ENCODE measurements around the gene PWWP2B. TPM values are rescaled to one million over a fixed set of nuclear protein-coding genes. Genes with fewer than 3 reads are reported as not detected.

Gene PWWP2B
- total RNA-seq, 1 donor from 2014 or later = 12.9 TPM

- Mint-ChIP-seq H3K4me1 (ENCODE audit: unreplicated experiment) (peaks cover 8% of the 10 kb centered on the region), H3K27ac (ENCODE audit: unreplicated experiment) (no peak overlapping the region), H3K9me3 (ENCODE audit: unreplicated experiment) (no peaks in the 10 kb centered on the region), H3K4me3 (ENCODE audit: unreplicated experiment) (no peak overlapping the region), H3K27me3 (ENCODE audit: unreplicated experiment) (no peaks in the 10 kb centered on the region), H3K36me3 (ENCODE audit: unreplicated experiment) (peaks cover 11% of the 10 kb centered on the region)
- no peak for DNase-seq (ENCODE audit: extremely low spot score, unreplicated experiment)
- no peak for TF ChIP-seq CTCF (IDR thresholded peaks at IDR 0.05)
Observed at GRCh38 chr10:132382231-132382922, 14.6 kb upstream of the PWWP2B start.

GRCh38 chr10:132383101-132383500 is 13.9 kb upstream of the PWWP2B start:
- Mint-ChIP-seq H3K27me3 (ENCODE audit: unreplicated experiment) (no peaks in the 10 kb centered on the region), H3K27ac (ENCODE audit: unreplicated experiment) (no peak overlapping the region), H3K4me3 (ENCODE audit: unreplicated experiment) (no peak overlapping the region), H3K4me1 (ENCODE audit: unreplicated experiment) (peaks cover 13% of the 10 kb centered on the region), H3K36me3 (ENCODE audit: unreplicated experiment) (peaks cover 11% of the 10 kb centered on the region), H3K9me3 (ENCODE audit: unreplicated experiment) (no peaks in the 10 kb centered on the region)
- TF ChIP-seq CTCF (IDR thresholded peaks at IDR 0.05) = no peak
- no peak for DNase-seq (ENCODE audit: extremely low spot score, unreplicated experiment)

GRCh38 chr10:132383751-132384196 is 13.2 kb upstream of the PWWP2B start:
- H3K27me3 Mint-ChIP-seq (ENCODE audit: unreplicated experiment) = no peaks in the 10 kb centered on the region
- H3K9me3 Mint-ChIP-seq (ENCODE audit: unreplicated experiment) = no peaks in the 10 kb centered on the region
- H3K36me3 Mint-ChIP-seq (ENCODE audit: unreplicated experiment) = peaks cover 5% of the 10 kb centered on the region
- H3K4me1 Mint-ChIP-seq (ENCODE audit: unreplicated experiment) = peaks cover 13% of the 10 kb centered on the region
- DNase-seq (ENCODE audit: extremely low spot score, unreplicated experiment) = no peak
- H3K4me3 Mint-ChIP-seq (ENCODE audit: unreplicated experiment) = no peak overlapping the region
- no peak for TF ChIP-seq CTCF (IDR thresholded peaks at IDR 0.05)
- H3K27ac Mint-ChIP-seq (ENCODE audit: unreplicated experiment) = no peak overlapping the region

GRCh38 chr10:132384618-132385388 is 12.2 kb upstream of the PWWP2B start:
- H3K4me1 Mint-ChIP-seq (ENCODE audit: unreplicated experiment) = peaks cover 13% of the 10 kb centered on the region
- no peak overlapping the region for H3K27ac Mint-ChIP-seq (ENCODE audit: unreplicated experiment)
- no peak for DNase-seq (ENCODE audit: extremely low spot score, unreplicated experiment)
- TF ChIP-seq CTCF (IDR thresholded peaks at IDR 0.05) = no peak
- H3K9me3 Mint-ChIP-seq (ENCODE audit: unreplicated experiment) = no peaks in the 10 kb centered on the region
- H3K36me3 Mint-ChIP-seq (ENCODE audit: unreplicated experiment) = no peaks in the 10 kb centered on the region
- H3K27me3 Mint-ChIP-seq (ENCODE audit: unreplicated experiment) = no peaks in the 10 kb centered on the region
- no peak overlapping the region for H3K4me3 Mint-ChIP-seq (ENCODE audit: unreplicated experiment)

GRCh38 chr10:132385389-132385667 is 11.7 kb upstream of the PWWP2B start:
- DNase-seq (ENCODE audit: extremely low spot score, unreplicated experiment) = no peak
- no peak overlapping the region for H3K27ac Mint-ChIP-seq (ENCODE audit: unreplicated experiment)
- peaks cover 15% of the 10 kb centered on the region for H3K4me1 Mint-ChIP-seq (ENCODE audit: unreplicated experiment)
- no peaks in the 10 kb centered on the region for H3K27me3 Mint-ChIP-seq (ENCODE audit: unreplicated experiment)
- H3K9me3 Mint-ChIP-seq (ENCODE audit: unreplicated experiment) = no peaks in the 10 kb centered on the region
- H3K4me3 Mint-ChIP-seq (ENCODE audit: unreplicated experiment) = no peak overlapping the region
- TF ChIP-seq CTCF (IDR thresholded peaks at IDR 0.05) = no peak
- H3K36me3 Mint-ChIP-seq (ENCODE audit: unreplicated experiment) = no peaks in the 10 kb centered on the region
